WTC11 (cell line): ENCODE data around the gene RPUSD3.

Source experiments
- ATF3 ChIP-seq: sonication (generic); formaldehyde crosslinking; conservative IDR thresholded peaks from 2 replicates; pipeline ENCODE4 v1.8.1; 2022; ENCODE audit warnings: mild to moderate bottlenecking, missing genetic modification reagents
- CTCF ChIP-seq: fragments of 200-600 bp; IDR thresholded peaks from 2 replicates; pipeline ENCODE4 v1.8.0; 2022; ENCODE audit warnings: antibody characterized with exemption
- ESRRA ChIP-seq: sonication (generic); formaldehyde crosslinking; IDR thresholded peaks from 2 replicates; pipeline ENCODE4 v1.8.1; 2022; ENCODE audit warnings: mild to moderate bottlenecking, missing genetic modification reagents, borderline replicate concordance
- FOXK1 ChIP-seq: sonication (generic); formaldehyde crosslinking; IDR thresholded peaks from 2 replicates; pipeline ENCODE4 v1.8.0; 2022; ENCODE audit warnings: mild to moderate bottlenecking, moderate library complexity, missing genetic modification reagents
- NR2C2 ChIP-seq: sonication (generic); formaldehyde crosslinking; IDR thresholded peaks from 2 replicates; pipeline ENCODE4 v1.8.0; 2022; ENCODE audit warnings: mild to moderate bottlenecking, missing genetic modification reagents
- RORB ChIP-seq: fragments of 250-450 bp; sonication (Bioruptor Pico); IDR thresholded peaks from 2 replicates; pipeline ENCODE4 v1.9.0; 2021; ENCODE audit warnings: mild to moderate bottlenecking
- SMAD3 ChIP-seq: sonication (generic); formaldehyde crosslinking; IDR thresholded peaks from 2 replicates; pipeline ENCODE4 v1.8.0; 2022; ENCODE audit warnings: missing genetic modification reagents, mild to moderate bottlenecking, borderline replicate concordance
- SMAD4 ChIP-seq: sonication (generic); formaldehyde crosslinking; IDR thresholded peaks from 2 replicates; pipeline ENCODE4 v1.8.0; 2022; ENCODE audit warnings: mild to moderate bottlenecking, missing genetic modification reagents
- ZBTB21 ChIP-seq: sonication (generic); formaldehyde crosslinking; IDR thresholded peaks from 2 replicates; pipeline ENCODE4 v1.8.1; 2023; ENCODE audit warnings: mild to moderate bottlenecking, missing genetic modification reagents, borderline replicate concordance
- ZNF121 ChIP-seq: sonication (generic); formaldehyde crosslinking; IDR thresholded peaks from 2 replicates; pipeline ENCODE4 v1.8.0; 2023; ENCODE audit warnings: missing genetic modification reagents
- TF ChIP-seq, protein P1 (sequence below): fragments of 250-450 bp; sonication (Bioruptor Pico); IDR thresholded peaks from 2 replicates; pipeline ENCODE4 v1.9.0; 2021; ENCODE audit warnings: mild to moderate bottlenecking
- TF ChIP-seq, protein P2 (sequence below): sonication (generic); formaldehyde crosslinking; IDR thresholded peaks from 2 replicates; pipeline ENCODE4 v1.8.1; 2022; ENCODE audit warnings: missing genetic modification reagents, borderline replicate concordance

DNA sequence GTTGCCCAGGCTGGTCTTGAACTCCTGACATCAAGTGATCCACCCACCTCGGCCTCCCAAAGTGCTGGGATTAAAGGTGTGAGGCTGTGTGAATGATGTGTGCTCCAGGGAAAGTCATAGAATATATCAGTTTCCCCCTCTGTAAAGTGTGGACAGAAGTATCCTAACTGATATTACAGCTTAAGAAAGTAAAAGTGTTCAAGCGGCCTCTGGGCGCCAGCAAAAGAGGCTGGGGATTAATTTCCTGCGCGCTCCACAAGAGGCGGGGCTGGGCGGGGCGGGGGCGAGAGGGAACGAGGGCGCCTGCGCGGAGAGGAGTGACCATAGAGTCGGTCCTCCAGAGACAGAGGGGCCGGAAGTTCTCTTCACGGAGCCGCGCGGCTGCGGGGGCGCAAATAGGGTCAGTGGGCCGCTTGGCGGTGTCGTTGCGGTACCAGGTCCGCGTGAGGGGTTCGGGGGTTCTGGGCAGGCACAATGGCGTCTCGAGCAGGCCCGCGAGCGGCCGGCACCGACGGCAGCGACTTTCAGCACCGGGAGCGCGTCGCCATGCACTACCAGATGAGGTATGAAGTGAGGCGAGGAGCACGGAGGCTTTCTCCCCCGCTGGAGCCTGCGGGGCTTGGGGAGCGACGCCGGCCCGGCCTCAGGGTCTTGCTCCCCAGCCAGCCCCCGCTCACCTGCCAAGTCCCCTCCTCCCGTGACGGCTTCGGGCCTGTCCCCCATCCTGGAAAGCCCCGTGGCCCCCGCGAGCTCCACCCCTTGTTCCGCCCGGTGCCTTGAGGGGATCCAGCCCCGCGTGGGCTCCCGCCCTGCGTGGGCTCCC lies 46.7 kb upstream of the RPUSD3 start, which contains the start of gene JAGN1:
- TF ChIP-seq CTCF (no peak), ZNF121 (CRISPR knock-in tag) (0 out of 2 replicates have a peak, but pooled peaks have one; percentile 13), ZBTB21 (CRISPR knock-in tag) (no peak), SMAD3 (CRISPR knock-in tag) (peak; percentile 78; the same call in 1 of the 2 replicates), NR2C2 (CRISPR knock-in tag) (no peak), SMAD4 (CRISPR knock-in tag) (no peak), ESRRA (peak; percentile 67; the same call in 1 of the 2 replicates), RORB (no peak), ATF3 (no peak), FOXK1 (CRISPR knock-in tag) (peak; percentile 53)
- TF ChIP-seq, protein P1, sequence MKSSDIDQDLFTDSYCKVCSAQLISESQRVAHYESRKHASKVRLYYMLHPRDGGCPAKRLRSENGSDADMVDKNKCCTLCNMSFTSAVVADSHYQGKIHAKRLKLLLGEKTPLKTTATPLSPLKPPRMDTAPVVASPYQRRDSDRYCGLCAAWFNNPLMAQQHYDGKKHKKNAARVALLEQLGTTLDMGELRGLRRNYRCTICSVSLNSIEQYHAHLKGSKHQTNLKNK (CRISPR knock-in tag), result no peak
- TF ChIP-seq, protein P2, sequence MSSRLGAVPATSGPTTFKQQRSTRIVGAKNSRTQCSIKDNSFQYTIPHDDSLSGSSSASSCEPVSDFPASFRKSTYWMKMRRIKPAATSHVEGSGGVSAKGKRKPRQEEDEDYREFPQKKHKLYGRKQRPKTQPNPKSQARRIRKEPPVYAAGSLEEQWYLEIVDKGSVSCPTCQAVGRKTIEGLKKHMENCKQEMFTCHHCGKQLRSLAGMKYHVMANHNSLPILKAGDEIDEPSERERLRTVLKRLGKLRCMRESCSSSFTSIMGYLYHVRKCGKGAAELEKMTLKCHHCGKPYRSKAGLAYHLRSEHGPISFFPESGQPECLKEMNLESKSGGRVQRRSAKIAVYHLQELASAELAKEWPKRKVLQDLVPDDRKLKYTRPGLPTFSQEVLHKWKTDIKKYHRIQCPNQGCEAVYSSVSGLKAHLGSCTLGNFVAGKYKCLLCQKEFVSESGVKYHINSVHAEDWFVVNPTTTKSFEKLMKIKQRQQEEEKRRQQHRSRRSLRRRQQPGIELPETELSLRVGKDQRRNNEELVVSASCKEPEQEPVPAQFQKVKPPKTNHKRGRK (CRISPR knock-in tag), result no peak
